GM21528 (cell line): ENCODE results near the gene DOCK7.

Experiments used
- ATAC-seq: cut with Tn5 transposase; IDR thresholded peaks from one replicate; pipeline ENCODE4 v1.9.1; 2021; ENCODE audit warnings: mild to moderate bottlenecking, moderate library complexity; ENCODE audit not compliant: unreplicated experiment, low FRiP score

The DOCK7 gene

DNA sequence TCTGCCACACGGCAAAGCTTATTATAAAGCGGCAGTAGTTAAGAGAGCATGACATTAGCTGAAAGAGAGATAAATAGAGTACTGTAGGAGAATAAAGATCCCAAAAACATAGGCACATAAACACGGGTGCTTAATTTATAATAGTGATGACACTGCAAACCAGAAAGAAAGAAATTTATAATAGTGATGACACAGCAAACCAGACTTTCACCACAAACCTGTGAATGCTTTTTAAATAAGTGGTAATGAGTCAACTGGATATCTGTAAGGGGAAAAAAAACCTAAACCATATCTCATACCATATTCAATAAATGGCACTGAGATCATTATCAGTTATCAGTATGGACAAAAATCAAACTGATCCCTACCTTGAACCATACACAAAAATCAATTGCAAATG lies 225.8 kb downstream of the DOCK7 start:
- ATAC-seq: no peak

DNA sequence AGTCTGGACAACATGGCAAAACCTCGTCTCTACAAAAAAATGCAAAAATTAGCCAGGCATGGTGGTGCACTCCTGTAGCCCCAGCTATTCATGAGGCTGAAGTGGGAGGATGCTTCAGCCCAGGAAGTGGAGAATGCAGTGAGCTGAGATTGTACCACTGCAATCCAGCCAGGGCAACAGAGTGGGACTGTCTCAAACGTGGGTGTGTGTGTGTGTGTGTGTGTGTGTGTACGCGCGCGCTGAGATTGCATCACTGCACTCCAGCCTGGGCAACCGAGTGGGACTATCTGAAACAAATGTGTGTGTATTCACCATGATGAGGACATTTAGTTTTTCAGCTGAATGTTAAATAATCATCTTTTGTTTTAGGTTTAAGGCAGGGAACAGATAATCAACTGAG lies 230.2 kb downstream of the DOCK7 start:
- no peak for ATAC-seq

DNA sequence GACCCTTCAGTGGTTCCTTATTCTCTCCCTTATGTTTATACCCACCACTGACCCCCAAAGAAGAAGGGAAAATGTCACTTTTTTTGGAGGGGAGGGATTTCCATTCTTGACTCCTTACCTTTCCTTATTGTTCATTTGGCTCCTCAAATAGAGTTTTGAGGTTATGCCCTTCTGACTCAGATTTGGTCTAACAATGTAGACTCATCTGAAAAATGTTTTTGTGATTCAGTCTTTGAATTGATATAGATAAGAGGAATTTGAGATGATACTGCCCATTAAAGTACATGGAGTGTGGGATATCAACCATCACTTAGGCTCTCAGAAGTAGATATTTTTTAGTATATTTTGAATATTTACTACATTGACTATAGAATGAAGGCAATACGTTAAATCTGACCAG lies 235.2 kb downstream of the DOCK7 start:
- no peak for ATAC-seq

DNA sequence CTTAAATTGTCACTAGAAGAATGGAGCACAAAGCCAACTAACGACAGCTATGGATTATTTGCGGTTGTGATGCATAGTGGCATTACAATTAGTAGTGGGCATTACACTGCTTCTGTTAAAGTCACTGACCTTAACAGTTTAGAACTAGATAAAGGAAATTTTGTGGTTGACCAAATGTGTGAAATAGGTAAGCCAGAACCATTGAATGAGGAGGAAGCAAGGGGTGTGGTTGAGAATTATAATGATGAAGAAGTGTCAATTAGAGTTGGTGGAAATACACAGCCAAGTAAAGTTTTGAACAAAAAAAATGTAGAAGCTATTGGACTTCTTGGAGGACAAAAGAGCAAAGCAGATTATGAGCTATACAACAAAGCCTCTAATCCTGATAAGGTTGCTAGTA lies 237.9 kb downstream of the DOCK7 start:
- no peak for ATAC-seq

DNA sequence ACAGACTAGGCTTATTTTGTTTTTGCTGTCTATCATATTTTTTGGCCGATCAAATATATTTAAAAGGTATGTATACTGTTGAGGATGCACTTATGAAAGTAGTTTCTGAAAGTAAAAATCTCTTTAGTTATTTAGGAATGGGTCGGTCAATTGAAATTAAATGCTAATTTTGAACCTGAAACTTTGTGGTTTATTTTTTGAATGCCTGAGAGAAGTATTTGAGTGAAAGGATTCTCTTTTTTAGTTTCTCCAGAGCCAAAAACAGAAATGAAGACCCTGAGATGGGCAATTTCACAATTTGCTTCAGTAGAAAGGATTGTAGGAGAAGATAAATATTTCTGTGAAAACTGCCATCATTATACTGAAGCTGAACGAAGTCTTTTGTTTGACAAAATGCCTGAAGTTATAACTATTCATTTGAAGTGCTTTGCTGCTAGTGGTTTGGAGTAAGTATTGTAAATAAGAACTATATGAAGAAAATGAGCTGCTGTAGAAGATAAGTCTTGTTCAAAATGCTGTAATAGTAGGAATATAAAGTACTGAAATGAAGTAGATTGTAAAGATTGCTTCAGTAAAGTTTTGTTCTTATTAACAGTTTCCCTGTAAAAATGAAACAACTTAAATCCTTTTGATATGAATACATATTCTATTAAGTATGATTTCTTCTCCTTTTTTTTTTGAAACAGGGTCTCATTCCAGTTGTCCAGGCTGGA lies 239.8 kb downstream of the DOCK7 start:
- no peak for ATAC-seq

DNA sequence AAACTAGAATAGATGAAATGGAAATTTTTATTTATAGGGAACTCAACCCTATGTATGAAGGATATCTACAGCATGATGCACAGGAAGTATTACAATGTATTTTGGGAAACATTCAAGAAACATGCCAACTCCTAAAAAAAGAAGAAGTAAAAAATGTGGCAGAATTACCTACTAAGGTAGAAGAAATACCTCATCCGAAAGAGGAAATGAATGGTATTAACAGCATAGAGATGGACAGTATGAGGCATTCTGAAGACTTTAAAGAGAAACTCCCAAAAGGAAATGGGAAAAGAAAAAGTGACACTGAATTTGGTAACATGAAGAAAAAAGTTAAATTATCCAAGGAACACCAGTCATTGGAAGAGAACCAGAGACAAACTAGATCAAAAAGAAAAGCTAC lies 243.5 kb downstream of the DOCK7 start:
- no peak for ATAC-seq

DNA sequence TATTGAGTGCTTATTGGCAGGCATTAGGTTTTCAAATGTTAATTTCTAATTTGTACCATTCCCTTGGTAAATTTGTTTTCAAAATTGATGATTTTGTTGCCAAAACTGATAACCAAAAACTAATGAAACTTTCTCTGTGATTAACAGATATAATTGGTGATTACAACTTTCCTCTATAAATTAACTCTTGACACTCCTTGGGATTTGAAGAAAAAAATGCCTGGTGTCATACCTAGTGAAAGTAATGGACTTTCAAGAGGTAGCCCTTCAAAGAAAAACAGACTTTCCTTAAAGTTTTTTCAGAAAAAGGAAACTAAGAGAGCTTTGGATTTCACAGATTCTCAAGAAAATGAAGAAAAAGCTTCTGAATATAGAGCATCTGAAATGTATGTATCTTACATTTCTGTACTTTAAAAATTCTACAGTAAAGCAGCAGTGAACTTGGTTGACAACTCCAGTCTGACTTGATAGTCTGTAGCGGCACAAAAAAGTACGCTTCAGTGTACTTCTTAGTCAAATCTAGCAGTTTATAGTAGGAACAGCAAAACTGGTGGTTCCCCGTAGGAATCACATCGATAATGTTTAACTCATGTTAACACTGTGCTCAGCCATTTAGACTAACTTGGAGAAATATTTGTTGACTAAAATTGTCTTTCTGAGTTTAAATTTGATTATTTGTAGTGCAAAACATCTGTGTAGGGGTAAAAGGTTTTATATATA lies 248.4 kb downstream of the DOCK7 start:
- peak; percentile 18 for ATAC-seq

DNA sequence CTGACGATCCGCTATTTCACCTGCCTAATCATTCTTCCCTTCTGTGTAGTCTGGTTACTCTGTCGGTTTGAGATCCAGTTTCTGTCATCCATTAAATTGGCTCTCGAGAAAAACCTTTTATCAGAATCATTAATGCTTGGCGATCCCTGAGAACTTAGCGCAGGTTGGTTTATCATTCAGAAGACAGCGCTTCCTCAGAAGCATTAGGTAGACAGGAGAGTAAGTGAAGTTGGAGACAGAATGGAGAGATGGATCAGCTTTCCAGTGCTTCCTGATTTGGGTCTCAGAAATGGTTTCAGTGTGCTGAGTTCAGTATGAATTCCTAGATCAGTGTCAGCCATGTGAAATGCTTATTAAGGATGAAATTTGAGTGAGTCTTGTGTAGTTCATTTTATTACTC lies 250.0 kb downstream of the DOCK7 start:
- ATAC-seq: no peak

DNA sequence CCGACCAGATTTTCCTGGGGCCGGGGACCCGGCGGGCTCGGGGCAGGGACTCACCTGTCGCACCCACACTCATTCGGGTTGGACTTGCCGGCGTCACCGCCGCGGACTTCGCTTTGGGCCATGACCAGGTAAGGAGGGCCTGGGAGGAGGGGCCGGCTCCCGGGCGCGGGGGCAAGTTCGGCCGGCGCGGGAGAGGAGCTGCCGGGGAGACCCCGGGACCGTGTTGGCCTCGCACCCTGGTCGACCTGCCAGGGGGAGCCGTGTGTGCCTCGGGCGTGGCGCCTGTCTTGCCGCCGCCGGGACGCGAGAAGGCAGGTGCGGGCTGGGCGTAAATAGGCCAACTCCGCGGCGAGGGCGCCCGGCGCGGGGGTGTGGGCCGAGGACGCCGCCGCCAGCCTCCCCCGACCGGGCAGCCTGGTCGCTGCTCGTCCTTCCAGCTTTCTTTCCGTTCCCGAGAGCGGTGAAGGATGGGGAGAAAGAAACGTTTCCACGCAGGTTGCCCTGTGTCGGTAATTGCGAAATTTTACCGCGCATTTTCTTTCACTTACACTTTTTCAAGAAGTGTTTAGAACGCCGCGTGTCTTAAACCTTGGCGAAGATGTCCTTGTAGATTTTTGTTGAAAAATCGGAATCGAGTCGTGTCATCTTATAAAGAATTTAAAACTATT lies 250.8 kb downstream of the DOCK7 start:
- ATAC-seq: peak; percentile 3

DNA sequence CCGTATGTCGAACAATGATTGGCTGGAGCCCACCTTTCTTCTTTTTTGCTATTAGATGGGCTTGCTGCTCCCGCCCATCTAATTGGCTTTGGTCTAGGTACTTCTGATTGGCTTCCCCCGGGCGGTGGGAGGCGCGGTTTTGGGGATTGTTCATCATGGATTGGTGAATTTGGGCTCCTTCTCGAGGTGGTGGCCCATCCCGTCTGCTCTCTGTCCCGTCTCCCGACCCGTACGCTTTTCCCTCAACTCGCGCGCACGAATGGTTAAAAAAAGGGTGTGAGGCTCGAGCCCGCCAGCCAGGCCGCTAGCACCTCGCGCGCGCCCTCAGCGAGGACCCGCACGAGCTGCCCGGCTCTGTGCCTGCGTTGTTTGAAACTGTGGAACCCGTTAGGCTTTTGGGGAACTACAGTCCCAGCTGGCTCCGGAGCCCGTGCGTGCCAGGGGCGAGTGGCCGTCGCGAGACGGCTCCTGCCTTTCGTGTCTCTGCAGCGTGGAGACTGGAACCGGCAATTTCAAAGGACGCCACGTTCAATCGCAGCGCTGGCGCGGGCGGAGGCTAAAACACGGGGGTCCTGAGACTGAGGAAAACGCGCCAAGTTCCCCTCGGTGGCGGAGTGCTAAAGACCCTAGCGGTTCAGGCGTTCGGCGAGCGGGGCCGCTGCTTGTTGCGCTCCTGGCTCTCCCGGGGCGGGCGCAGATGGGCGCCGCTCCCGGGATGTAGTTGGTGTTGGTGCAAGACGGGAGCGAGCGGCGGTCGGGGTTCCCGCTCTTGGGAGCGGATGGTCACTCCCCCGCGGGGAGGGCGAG lies 251.5 kb downstream of the DOCK7 start, which contains the start of gene USP1:
Gene USP1 (plus strand): TSS at position 584 of the 807 bp plus-strand sequence. CDS start 2,819 bp downstream, outside the sequence.
- ATAC-seq: peak; percentile 84

DNA sequence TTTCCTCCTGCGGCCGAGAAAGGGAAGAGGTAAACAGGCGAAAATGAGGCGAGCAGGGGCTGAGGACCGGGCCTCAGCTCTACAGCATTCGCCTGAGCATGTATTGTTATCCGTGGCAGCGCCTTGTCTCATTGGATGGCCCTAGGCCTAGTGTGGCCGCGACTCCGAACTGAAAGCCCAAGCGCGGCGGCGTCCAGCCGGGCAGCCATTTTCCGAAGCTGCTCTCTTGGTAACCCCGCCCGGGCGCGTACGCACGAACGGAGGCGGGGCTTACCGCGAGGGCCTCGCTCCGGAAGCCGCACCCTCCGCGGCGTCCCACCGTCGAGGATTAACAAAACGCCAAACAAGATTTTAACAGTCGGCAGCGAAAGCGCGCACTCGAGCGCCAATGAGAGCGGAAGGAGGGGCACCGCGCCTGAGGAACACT lies 252.1 kb downstream of the DOCK7 start:
- no peak for ATAC-seq

DNA sequence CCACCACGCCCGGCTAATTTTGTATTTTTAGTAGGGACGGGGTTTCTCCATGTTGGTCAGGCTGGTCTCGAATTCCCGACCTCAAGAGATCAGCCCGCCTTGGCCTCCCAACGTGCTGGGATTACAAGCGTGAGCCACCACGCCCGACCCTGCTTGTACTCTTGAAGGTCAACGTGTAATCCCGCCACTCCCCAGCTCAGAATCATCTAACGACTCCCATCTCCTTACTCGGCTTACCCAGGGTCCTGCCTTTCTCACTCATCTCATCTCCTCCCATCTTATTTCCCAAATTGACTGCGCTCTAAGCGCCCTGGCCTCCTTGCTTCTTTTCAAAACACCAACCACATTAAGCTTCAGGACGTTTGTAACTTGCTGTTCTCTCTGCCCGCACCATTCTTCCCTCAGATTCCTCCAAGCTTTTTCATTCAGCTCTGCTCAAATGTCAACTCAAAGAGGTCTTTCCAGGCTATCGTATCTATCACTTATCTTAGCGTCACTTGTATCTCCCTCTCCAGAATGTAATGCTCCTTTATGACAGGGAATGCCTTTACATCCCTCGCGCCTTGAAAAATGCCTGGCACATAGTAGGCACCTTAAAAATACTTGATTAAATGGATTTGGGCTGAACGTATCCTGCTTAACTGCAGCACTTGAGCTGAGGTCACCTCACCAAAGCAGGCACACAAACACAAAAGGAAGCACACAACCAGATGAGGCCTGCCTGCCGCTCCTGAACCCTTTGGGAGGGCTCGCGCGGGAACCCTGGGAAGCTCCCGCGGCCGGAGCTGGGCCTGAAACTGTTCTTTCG lies 252.8 kb downstream of the DOCK7 start:
- ATAC-seq: no peak

DNA sequence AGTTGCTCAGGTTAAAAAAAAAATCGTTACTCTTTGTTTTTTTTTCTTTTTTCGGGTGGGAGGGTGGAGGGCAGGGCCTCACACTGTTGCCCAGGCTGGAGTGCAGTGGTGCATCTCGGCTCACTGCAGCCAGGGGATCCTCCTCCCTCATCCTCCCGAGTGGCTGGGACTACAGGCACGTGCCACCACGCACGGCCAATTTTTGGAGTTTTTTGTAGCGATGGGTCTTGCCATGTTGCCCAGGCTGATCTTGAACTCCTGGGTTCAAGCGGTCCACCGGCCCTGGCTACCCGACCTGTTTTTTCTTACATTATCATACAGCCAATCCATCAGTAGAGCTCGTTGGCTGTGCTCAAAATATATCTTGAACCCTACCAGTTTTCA lies 253.6 kb downstream of the DOCK7 start:
- ATAC-seq: no peak

DNA sequence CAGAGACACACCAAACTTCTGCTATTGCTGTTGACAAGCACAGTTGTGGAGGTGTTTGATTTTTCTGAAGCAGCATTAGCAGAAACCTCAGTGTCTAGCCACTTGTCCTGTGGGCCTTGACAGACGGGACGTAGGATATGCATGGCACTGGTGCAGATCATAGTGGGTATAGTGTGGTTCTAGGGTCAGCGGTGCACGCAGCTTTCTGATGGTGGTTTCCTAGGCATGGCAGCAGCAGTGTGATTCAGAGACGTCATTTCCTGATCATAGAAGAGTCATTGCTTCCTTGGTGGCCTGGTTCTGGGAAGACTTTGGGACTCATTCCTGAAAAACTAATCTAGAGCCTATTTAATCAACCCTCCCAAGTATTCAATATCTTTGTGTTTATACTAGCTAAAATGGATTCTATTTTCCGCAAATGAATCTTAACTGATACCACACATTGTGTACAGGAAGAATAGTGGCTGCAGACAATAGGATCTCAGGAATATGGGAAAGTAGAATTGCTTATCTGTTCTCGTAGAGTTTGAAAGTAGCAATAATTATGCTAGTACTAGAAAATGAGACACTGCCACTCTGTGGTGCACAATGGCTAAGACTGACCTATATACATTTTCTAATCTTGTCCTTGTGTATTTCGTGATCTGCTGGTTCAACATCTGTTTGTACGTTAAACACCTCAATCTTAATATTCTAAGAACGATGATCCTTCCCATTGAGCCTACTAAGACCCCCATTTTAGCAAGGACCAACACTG lies 254.1 kb downstream of the DOCK7 start:
- ATAC-seq: no peak

DNA sequence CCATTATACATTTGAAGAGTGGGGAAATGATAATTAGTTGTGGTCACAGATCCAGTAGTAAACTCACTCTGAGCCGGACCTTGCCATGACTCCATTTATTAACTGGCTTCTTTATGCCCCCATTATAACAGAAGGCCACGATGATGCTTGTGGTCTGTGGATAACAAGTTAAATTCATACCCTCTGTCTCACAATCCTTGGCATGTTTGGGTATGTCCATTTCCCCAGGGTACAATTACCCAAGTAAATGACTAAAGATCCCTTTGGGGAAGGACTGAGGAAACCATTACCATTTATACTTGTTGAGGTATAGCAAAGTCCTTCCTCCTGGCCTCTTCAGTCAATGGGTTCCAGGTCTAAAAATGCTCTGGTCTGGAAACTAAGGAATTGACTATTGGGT lies 258.6 kb downstream of the DOCK7 start:
- no peak for ATAC-seq

DNA sequence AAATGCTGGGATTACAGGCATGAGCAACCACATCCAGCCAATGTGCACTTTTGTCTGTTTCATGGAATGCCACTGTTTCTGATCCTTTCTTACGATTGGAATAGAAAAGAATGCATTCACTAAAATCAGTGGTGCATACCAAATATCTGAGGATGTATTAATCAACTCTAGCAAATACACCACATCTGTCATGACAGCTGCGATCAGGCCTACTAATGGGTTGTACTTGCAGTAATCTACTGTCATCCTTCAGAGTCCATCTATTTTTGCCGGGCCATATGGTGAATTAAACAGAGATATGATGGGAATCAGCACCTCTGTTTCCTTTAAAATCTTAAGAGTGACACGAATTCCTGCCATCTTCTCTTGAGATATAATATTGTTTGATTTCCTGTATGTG lies 259.8 kb downstream of the DOCK7 start:
- ATAC-seq: no peak

DNA sequence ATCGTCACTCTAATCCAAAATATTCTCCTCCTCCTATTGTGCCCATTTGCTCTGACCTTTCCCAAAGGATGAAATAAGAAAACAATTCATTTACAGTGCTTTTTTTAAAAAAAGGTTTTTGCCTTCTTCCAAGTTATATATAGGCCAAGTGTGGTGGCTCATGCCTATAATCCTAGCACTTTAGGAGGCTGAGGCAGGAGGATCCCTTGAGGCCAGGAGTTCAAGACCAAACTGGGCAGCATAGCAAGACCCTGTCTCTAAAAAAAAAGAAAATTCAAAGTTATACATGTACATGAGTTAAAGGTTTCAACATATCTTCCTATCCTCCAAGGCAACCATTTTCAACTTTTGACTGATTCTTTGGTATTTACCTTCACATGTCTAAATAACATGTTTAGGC lies 261.4 kb downstream of the DOCK7 start:
- no peak for ATAC-seq

DNA sequence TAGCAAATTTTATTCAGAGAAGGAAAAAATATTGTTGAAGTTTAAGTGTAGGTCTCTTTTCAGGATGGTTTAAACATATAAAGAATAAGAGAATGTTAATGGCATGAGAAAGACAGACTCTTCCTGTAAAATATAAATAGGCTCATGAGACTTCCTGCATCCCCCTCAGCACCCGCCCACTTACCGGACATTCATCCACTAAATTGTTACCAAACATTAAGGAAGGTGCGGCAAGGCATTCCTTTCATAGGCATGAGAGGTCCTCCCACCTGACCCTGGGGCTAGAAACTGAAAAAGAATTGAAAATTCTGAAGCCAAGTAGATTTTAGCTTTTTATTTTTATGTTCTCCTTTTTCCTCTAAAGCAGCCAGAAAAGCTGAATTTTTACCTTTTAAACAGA lies 261.9 kb downstream of the DOCK7 start:
- ATAC-seq: no peak

DNA sequence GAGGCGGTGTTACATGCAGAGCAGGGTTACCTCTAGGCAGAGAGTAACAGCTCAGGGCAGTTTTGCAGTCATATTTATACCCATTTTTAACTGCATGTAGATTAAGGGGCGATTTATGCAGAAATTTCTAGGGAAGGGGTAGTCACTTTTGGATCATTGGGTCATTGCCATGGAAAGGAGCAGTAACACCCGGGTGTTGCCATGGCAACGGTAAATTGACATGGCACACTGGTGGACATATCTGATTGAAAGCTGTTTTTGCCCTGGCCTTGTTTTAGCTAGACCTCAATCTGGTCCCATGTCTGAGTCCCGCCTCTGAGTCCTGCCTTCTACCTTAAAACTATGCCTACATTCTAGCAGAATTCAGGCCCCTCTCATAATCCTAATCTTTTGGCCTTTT lies 263.1 kb downstream of the DOCK7 start:
- no peak for ATAC-seq
